GM12872 (cell line): ENCODE data around the gene PRAME.
A peak's percentile ranks its signal among the peaks of the same experiment; 100 is the strongest.

Source experiments
- CTCF ChIP-seq: IDR thresholded peaks from 3 replicates; pipeline ENCODE4 v1.5.1; 2011; ENCODE audit warnings: low read depth, mild to moderate bottlenecking, low read length, moderate library complexity; ENCODE audit not compliant: insufficient read depth

PRAME gene

GRCh38 chr22:22558972-22559603 lies at the start of gene PRAME:
Gene PRAME (minus strand): TSS chr22:22559265. CDS start chr22:22556832, 2,433 bp downstream.
- TF ChIP-seq CTCF: peak; percentile 93

- no peak for TF ChIP-seq CTCF
Observed at GRCh38 chr22:22605074-22605404, 46.0 kb upstream of the PRAME start.

- no peak for TF ChIP-seq CTCF
Observed at GRCh38 chr22:22604326-22605073, 45.4 kb upstream of the PRAME start.

GRCh38 chr22:22603470-22603947 lies 44.4 kb upstream of the PRAME start:
- no peak for TF ChIP-seq CTCF

- no peak for TF ChIP-seq CTCF
Observed at GRCh38 chr22:22600531-22601261, 41.6 kb upstream of the PRAME start.

- no peak for TF ChIP-seq CTCF
Observed at GRCh38 chr22:22599248-22599647, 40.2 kb upstream of the PRAME start.

- no peak for TF ChIP-seq CTCF
Observed at GRCh38 chr22:22598144-22598543, 39.1 kb upstream of the PRAME start.
